Daoy (cell line): Measurements from ENCODE around the gene BRINP3. TPM values are rescaled to one million over a fixed set of nuclear protein-coding genes. Genes with fewer than 3 reads are reported as not detected.

ENCODE experiments used
- DNase-seq: peaks from one replicate; pipeline ENCODE4 v3.0.0-alpha.2; 2015; ENCODE audit warnings: low read depth
- total RNA-seq: library from RNA; depleted of rRNA; stranded (reverse); fragments of >200 nt; shearing (Covaris generic); gene quantifications from 2 replicates; pipeline ENCODE4 v1.2.3, GENCODE V29; 2014

BRINP3 gene
- total RNA-seq, 1 experiment from 2014 or later = not detected

DNA sequence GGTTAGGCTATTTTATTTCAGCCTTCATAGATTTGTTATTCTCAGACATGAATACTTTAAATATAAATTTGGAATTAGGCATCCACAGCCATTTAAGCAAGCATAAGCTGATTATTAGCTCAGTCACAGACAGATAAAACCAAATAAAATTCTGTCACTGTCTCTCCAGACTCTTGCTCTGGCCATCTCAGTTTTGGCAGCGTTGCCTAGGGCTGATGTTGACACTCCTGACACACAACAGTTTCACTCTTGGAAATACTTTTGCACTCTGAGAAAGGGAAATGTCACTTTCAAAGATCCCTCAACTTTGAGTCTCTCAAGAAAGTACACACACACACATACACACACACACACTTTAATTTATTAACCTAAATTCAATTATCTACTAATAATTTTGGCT lies 372.7 kb downstream of the BRINP3 start:
- no peak for DNase-seq

DNA sequence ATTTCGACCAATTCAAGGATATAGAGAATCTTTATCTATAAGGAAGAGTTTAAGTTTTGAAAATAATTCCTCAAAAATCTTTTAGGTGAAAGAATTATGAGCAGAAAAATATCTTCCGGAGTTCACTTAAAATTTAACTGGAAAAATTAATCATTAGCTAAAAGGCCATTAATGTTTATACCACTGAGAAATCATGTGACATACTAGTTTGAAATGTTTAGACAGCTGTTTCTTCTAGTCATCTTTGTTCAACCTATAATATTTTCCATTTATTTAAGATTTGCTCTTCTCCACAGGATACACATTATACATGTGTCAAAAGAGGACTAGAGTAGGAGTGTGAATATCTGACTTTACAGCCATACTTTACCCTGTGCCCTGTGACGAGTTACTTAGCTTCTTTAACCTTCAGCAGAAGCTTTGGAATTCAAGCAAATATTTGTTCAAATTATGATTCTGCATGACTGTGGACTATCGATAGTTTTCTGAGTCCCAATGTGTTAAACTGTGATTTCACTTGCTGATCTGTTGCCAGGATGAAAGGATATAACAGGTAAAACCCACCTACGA lies 374.8 kb downstream of the BRINP3 start:
- no peak for DNase-seq

DNA sequence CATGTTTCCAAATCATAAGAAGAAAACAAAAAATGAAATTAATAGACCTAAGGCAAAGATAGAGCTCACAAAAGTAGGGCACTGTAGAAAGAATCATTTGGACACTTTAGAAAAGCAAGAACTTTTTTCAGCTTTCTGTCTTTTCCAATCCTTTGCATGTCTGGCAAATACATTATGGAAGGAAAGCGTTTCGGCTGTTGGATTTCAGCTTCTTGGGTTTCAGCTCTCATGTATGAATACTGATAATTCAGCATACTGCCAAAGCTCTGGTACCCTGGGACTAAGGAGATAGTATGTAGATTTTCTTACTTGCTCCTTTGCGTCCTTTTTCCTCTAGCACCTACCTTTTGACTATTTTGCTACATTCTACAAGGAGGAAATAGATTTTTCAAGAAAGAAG lies 375.9 kb downstream of the BRINP3 start:
- no peak for DNase-seq

DNA sequence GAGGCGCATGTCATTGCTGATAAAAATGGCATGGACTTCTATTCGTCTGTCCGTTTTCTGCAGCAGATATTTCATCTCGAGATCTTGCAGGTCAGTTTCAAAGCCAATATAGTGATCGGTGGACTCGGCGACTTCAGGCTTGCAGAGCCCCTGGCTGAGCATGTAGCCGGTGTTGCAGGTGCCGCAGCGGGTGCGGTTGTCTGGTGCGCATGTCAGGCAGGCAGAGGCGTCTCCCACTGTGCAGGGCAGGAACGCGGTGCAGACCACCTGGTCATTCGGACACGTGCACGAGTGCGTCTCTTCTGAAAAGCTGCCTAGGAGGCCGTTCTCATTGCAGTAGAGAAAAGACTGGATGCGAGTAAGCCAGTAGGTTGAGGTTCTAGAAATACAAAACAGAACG lies 378.9 kb downstream of the BRINP3 start:
- no peak for DNase-seq

DNA sequence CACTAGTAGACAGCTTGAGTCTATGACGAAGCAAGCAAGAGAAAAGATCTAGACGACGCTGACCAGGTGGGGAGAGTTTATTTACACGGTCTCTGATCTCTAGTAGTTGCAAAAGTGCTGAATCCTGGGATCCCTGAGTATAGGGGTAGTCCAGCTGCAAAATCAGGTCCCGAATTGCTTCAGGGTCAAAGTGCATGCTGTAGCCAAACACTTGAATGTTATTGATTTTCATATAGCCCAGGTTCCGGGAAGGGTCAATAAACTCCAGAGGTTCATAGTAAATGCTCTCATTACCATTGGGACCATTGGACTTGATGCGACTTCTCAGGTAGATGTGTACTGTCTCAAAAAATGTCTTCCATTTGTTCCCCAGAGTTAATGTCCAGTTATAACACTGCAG lies 379.6 kb downstream of the BRINP3 start:
- DNase-seq = no peak

DNA sequence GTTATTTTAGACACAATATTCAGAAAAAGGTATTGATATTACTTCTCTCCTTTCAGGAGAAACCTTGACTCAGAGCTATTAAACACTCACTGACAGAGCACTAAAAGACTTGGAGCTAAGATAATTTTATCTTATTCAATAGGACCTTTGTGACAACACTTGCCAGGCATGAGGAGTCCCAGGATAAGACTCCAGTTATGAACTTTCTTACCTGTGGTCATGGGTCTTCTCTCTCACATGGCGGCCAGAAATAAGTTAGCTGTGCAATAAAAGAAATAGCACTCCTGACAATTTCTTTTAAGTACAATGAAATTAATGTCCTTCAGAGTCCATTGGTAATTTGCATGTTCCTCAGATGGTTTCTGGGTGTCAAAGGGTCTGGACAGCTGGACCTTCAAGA lies 382.1 kb downstream of the BRINP3 start:
- DNase-seq = no peak

DNA sequence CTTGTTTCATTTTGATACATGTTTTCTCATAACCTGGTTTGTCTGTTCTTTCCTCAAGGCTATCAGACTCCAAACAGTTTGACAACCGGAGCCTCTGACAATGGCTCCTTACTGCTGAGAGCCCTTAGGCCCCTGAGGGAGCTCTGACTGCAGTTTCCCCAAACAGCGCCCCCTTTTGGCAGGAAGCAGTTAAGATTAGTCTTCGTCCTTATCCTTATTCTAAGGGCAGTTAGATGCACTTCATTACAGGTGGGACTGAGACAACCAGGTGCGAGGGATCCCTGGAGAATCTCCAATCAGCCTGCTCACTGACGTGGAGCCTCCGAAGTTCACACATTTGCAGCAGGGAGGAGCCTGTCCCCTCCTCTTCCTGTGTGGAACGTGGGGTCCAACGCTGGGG lies 393.1 kb downstream of the BRINP3 start:
- peak; percentile 17 for DNase-seq

DNA sequence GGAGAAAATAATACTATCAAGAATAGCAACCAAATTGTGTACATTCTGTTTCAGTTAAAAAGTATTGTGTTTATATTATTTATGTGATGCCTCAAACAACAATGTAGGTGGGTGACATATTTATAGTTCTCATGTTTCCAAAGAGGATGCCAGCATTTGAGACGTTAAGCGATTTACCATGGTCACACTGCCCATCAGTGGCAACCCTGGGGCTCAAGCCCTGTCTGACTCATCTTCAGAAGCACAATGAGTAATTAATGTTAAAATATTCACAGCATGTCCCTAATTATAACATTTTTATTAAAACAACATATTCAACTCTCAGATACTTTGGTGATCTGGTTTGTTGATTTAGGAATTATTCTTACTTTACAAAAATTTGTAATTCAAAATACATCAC lies 409.4 kb downstream of the BRINP3 start:
- DNase-seq = no peak

DNA sequence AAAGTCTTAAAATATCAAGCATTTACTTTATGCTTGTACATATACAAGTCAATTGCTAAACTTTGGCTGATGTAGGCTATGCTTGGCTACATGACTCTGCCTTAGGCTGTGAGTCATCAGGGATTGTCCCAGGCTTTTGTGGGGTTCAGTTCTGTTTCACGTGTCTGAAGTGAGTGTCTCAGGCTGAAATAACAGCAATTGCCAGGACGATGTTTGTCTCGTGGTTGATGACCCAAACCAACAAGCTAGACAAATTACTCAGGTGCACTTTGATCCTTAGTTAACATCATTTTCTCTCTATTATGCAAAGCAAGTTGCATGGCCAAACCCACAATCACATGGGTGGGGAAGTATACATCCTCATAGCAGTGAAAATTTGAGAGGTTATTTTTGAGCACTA lies 410.1 kb downstream of the BRINP3 start:
- peak; percentile 49 for DNase-seq

DNA sequence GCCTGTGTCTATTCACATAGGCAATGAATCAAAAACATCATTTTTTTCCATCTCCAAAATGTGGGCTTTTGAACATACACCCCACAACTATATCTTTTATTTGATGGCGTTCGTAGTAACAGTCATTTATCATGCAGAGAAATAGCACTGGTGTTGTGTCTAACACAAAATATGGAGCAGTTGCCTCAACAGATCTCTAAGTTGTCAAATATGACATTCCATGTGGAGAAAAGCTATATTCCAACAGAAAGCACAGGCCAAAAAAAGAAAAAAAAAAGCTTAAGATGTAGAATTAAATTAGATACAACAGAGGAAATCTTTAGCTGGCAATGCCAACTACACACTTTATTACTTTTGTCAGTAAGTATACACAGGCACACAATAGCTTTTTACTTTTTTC lies 411.7 kb downstream of the BRINP3 start:
- no peak for DNase-seq

DNA sequence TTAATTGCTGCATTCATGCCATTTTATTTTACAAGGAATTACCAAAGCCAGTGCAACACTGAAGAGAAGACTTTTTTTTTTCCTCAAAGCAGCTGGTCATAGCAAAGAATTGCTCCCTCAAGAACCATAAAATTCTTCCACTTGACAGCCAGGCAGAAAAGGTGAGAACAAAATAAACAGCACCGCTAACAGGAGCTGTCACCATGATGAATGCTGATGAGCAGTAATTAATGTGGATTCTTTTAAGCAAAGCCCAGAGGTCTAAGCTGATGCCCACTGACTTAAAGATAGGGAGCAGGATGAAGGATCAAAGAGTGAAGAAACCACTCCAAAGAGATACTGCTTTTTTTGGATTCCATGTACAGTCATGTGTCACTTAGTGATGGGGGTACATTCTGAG lies 428.4 kb downstream of the BRINP3 start:
- no peak for DNase-seq
